ENCODE data around the gene SREBF2. TPM values are rescaled to one million over a fixed set of nuclear protein-coding genes. Genes with fewer than 3 reads are reported as not detected.

SREBF2 gene
- total RNA-seq, 4 donors from 2014 or later = 26.3 to 63.5 (median 33.8) TPM

- no peak for TF ChIP-seq CTCF (IDR thresholded peaks at IDR 0.05)
These were observed 14.4 kb downstream of the SREBF2 start for GRCh38 chr22:41847300-41847699.

GRCh38 chr22:41848468-41848867 lies 15.6 kb downstream of the SREBF2 start:
- DNase-seq (ENCODE audit: low spot score) (no peak), ATAC-seq (ENCODE audit: low FRiP score) (peak; percentile 47)
- no peak for TF ChIP-seq CTCF (IDR thresholded peaks at IDR 0.05)

More at GRCh38 chr22:41847300-41847699, 14.4 kb downstream of the SREBF2 start:
- DNase-seq (ENCODE audit: low spot score) (no peak), ATAC-seq (ENCODE audit: low FRiP score) (no peak)

- ATAC-seq (ENCODE audit: low FRiP score) (no peak), DNase-seq (ENCODE audit: low spot score) (no peak)
- TF ChIP-seq CTCF (IDR thresholded peaks at IDR 0.05) = no peak
These were observed 23.6 kb downstream of the SREBF2 start for GRCh38 chr22:41856469-41856868.

GRCh38 chr22:41857155-41857859 lies 24.4 kb downstream of the SREBF2 start:
- TF ChIP-seq CTCF (IDR thresholded peaks at IDR 0.05) = no peak
- no peak for DNase-seq (ENCODE audit: low spot score)
- ATAC-seq (ENCODE audit: low FRiP score) = no peak

- TF ChIP-seq CTCF (IDR thresholded peaks at IDR 0.05) = no peak
- no peak for ATAC-seq (ENCODE audit: low FRiP score)
These were observed 24.9 kb downstream of the SREBF2 start for GRCh38 chr22:41857860-41858199.

GRCh38 chr22:41862160-41862529 lies 29.2 kb downstream of the SREBF2 start:
- no peak for TF ChIP-seq CTCF (IDR thresholded peaks at IDR 0.05)
- ATAC-seq (ENCODE audit: low FRiP score) (peak; percentile 29), DNase-seq (ENCODE audit: low spot score) (no peak)

More at GRCh38 chr22:41857860-41858199, 24.9 kb downstream of the SREBF2 start:
- DNase-seq (ENCODE audit: low spot score) = no peak

GRCh38 chr22:41862530-41863266 lies 29.8 kb downstream of the SREBF2 start:
- no peak for TF ChIP-seq CTCF (IDR thresholded peaks at IDR 0.05)
- DNase-seq (ENCODE audit: low spot score) (no peak), ATAC-seq (ENCODE audit: low FRiP score) (peak; percentile 30)

All from omental fat pad (tissue), 4 donors.